ENCODE data around the gene HAX1.
"Not testable (repeated sequence)": the region's sequence is repeated elsewhere in the genome, so short reads cannot be mapped to it uniquely, and the experiment has no call there.

The HAX1 gene

DNA sequence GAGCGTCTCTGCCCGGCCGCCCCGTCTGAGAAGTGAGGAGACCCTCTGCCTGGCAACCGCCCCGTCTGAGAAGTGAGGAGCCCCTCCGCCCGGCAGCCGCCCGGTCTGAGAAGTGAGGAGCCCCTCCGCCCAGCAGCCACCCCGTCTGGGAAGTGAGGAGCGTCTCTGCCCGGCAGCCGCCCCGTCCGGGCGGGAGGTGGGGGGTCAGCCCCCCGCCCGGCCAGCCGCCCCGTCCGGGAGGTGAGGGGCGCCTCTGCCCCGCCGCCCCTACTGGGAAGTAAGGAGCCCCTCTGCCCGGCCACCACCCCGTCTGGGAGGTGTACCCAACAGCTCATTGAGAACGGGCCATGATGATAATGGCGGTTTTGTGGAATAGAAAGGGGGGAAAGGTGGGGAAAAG lies 15.2 kb downstream of the HAX1 start:
- DNase-seq (ENCODE audit: low spot score) = not testable (repeated sequence)

DNA sequence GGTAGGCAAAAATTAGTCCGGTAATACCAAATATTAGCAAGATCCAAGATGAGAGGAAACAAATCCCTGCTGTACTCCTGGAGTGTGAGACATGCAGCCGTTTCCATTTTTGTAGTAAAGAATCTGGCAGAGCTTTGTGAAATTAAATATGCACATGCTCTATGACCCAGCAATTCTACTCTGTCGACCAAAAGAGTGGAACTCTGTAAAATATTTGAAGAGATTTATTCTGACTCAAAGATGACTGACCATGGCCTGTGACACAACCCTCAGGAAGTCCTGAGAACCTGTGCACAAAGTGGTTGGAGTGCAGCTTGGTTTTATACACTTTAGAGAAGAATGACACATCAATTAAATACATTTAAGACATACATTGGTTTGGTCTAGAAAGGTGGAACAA lies 16.2 kb downstream of the HAX1 start:
- no peak for DNase-seq (ENCODE audit: low spot score)

DNA sequence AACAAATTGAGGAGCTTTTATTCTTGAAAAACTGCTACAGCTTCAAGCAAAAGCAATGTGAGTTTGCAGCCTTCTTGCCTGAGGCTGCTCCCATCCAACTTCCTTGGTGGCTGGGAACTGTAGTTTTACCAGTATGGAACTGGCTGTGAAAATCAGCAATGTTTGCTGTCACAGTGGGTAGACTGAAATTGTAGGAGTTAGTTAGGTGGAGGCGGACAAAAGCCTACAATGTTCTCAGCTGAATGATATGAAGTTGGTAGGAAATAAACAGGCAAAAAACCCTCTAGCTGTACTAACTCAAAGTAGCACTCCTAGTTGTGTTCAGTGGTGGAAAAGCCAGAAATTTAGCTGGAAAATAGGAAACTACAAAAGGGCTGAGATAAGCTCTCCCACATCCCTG lies 18.5 kb downstream of the HAX1 start:
- DNase-seq (ENCODE audit: low spot score) = no peak

GRCh38 chr1:154295408-154296235 lies 23.2 kb downstream of the HAX1 start:
- DNase-seq (ENCODE audit: low spot score) = no peak

DNA sequence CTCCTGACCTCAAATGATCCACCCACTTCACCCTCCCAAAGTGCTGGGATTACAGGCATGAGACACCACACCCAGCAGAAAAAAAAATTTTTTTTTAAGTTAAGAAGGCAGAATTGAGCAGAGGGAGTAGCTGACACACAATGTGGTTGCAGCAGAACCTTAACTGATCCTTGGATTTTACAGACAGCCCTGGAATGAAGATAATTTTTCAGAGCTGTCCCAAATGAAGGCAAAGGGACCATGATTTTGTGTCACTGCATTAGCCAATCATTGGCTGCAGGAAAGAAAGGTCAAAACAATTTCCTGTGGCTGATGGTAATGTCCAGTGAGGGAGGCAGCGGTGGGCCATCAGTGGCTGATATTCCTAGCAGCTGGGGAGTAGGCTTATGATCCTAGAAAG lies 29.2 kb downstream of the HAX1 start:
- no peak for DNase-seq (ENCODE audit: low spot score)

- no peak for DNase-seq (ENCODE audit: low spot score)
These were observed 32.4 kb downstream of the HAX1 start for GRCh38 chr1:154304664-154305337.

DNA sequence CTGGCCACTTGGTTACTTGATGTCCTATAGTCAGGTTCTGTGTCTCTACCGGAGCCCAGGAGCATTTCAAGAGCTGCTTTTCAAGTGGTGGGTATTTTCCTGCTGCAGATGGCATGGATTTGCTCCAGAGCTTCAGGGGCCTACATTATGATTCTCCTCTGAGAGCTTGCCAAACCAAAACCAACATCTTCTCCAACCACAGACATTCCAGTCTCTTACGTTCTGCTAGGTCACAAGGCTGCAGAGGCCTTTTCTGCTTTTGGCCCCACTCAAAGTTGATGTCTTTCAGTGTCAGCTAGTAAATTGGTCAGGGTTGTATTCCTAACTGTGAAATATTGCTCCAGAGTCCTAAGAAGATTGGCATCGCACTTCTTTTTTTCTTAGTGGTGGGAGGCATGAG lies 33.7 kb downstream of the HAX1 start:
- DNase-seq (ENCODE audit: low spot score) = no peak

DNA sequence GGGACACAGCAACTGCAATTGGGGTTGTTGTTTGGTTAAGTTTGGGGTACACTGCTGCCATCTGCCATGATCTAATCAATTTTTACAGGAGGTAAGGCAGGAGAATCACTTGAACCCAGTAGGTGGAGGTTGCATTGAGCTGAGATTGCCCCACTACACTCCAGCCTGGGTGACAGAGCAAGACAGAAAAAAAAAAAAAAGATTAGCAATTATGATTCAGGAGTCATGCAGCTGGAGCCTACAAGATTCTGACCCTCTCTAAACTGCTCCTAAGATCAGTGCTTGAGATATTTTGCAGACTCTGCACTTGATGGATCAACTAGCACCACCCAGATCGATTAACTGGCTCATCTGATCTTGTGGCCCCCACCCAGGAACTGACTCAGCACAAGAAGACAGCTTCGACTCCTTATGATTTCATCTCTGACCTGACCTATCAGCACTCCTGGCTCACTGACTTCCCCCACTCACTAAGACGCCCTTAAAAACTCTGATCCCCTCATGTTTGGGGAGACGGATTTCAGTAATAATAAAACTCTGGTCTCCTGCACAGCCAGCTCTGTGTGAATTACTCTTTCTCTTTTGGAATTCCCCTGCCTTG lies 35.3 kb downstream of the HAX1 start:
- DNase-seq (ENCODE audit: low spot score) = not testable (repeated sequence)

DNA sequence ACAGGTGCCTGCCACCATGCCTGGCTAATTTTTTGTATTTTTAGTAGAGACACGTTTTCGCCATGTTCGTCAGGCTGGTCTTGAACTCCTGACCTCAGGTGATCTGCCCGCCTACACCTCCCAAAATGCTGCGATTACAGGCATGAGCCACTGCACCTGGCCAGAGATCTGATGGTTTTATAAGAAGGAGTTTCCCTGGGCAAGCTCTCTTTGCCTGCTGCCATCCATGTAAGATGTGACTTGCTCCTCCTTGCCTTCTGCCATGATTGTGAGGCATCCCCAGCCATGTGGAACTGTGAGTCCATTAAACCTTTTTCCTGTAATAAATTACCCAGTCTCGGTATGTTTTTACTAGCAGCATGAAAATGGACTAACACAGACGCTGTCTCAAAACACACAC lies 36.7 kb downstream of the HAX1 start:
- not testable (repeated sequence) for DNase-seq (ENCODE audit: low spot score)

DNA sequence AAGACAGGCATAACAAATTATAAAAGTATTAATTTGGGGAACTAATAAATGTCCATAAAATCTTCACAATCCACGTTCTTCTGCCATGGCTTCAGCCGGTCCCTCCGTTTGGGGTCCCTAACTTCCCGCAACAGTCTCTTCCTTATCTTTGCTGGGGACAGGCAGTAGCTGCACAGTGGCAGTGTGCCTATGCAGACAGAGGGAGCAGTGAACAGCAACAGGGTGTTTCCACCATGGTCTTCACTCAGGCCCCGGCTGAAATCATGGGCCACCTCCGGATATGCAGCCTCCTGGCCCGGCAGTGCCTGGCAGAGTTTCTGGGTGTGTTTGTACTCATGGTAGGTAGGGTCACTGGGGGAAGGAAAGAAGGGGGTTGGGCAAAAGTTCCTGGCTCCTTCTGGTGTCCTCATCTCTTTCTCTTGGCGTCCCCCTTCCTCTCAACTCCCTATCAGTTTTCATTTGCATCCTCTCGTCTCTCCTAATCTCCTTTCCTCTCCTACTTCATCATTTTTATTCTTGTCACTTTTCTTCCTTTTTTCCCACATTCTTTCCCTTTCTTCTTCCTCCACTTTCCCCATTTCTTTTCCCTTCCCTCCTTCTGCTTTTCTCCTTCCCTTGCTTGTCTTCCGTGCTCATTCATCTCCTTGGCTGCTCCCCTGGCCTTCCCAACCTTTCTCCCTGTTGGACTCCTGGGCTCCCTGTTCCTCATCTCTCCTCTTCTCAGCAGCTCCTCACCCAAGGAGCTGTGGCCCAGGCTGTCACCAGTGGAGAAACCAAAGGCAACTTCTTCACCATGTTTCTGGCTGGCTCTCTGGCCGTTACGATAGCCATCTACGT lies 40.0 kb downstream of the HAX1 start:
- not testable (repeated sequence) for DNase-seq (ENCODE audit: low spot score)

- DNase-seq (ENCODE audit: low spot score) = no peak
These were observed 40.6 kb downstream of the HAX1 start for GRCh38 chr1:154313066-154313356.

DNA sequence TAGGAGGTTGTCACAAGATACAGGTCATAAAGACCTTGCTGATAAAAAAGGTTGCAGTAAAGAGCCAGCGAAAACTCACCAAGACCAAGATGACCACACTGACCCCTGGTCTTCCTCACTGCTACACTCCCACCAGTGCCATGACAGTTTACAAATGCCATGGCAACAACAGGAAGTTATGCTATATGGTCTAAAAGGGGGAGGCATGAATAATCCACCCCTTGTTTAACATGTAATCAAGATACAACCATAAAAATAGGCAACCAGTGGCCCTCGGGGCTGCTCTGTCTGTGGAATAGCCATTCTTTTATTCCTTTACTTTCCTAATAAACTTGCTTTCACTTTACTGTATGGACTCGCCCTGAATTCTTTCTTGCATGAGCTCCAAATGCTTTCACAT lies 41.8 kb downstream of the HAX1 start:
- not testable (repeated sequence) for DNase-seq (ENCODE audit: low spot score)

DNA sequence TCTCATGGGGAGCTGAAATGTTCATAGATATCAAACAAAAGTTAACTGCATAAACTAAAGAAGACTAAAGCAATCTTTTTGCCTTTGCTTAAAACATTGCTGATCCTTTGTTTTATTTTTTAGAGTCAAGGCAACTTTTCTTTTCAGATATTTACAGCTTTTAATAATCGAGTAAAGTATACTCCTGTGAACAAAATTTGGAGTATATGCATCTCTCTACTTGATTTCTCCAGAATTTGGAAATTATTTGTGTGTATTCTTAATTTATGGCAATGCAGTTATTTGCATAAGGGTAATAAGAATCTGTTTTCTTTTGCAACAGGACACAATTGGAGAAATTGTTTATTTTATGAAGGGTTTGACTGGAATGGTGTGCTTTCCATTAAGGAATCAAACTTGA lies 44.3 kb downstream of the HAX1 start:
- DNase-seq (ENCODE audit: low spot score) = no peak

DNA sequence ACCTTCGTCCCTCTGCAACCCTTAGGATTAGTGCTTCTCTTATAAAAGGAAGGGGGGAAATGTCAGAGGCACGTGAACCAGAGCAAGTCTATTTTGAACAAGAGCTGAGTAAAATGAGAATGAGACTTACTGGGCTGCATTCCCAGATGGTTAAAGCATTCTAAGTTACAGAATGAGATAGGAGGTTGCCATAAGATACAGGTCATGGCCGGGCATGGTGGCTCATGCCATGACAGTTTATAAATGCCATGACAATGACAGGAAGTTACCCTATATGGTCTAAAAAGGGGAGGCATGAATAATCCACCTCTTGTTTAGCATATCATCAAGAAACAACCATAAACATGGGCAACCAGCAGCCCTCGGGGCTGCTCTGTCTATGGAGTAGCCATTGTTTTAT lies 46.0 kb downstream of the HAX1 start:
- DNase-seq (ENCODE audit: low spot score) = no peak

DNA sequence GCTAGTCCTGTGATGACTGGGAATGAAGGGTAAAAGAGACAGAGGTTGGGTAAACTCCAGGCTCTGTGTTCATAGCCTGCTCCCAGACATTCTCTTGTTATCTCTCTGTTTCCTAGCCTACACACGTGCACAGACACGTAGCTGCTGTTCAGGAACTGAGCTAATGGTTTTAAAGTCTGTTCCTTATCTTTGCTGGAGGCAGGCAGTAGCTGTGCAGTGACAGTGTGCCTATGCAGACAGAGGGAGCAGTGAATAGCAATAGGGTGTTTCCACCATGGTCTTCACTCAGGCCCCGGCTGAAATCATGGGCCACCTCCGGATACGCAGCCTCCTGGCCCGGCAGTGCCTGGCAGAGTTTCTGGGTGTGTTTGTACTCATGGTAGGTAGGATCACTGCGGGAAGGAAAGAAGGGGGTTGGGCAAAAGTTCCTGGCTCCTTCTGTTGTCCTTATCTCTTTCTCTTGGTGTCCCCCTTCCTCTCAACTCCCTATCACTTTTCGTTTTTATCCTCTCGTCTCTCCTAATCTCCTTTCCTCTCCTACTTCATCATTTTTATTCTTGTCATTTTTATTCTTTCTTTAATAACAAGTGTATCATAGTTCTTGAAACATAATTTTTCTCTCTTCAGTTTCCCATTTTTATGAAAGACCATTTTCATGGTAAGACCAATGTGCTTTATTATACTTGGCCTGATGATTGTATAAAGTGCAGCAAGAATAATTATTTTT lies 48.6 kb downstream of the HAX1 start, which contains the start of gene AQP10:
Gene AQP10 (plus strand): TSS at position 212 of the 727 bp plus-strand sequence. CDS start 63 bp downstream, at position 275.
- DNase-seq (ENCODE audit: low spot score) = no peak

GRCh38 chr1:154321609-154321934 lies 49.1 kb downstream of the HAX1 start:
- DNase-seq (ENCODE audit: low spot score) = not testable (repeated sequence)

DNA sequence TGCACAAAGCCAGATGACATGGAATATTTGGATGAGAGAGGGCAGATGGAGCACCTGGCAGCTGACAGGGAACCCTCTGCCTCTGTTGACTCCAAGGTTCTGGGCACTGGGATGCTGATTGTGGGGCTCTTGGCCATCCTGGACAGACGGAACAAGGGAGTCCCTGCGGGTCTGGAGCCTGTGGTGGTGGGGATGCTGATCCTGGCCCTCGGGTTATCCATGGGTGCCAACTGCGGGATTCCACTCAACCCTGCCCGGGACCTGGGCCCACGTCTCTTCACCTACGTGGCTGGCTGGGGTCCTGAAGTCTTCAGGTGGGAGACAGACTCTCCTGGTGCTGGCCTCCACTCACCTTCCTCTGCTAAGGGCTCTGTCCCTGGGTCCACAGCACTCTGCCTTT lies 51.1 kb downstream of the HAX1 start:
- DNase-seq (ENCODE audit: low spot score) = no peak

DNA sequence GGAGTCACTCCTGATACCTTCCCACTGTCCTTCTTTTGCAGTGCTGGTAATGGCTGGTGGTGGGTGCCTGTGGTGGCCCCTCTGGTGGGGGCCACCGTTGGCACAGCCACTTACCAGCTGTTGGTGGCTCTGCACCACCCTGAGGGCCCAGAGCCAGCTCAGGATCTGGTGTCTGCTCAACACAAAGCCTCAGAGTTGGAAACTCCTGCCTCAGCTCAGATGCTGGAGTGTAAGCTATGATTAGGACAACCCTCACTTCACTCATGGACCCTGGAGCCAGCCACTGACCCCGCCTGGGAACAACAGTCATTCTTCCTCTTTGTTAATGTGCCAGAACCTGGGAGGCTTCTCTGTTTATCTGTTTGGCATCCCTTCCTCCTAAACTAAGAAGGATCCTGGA lies 51.8 kb downstream of the HAX1 start:
- no peak for DNase-seq (ENCODE audit: low spot score)

GRCh38 chr1:154324669-154325582 lies 52.5 kb downstream of the HAX1 start, which contains the start of gene ATP8B2:
Gene ATP8B2 (plus strand): TSS chr1:154325525. CDS start chr1:154328142, 2,617 bp downstream.
- DNase-seq (ENCODE audit: low spot score) = peak; percentile 86
